ENCODE results near the gene IFNB1. TPM values are rescaled to one million over a fixed set of nuclear protein-coding genes. Genes with fewer than 3 reads are reported as not detected.

IFNB1 gene
- total RNA-seq, 1 experiment from 2014 or later, result not detected

GRCh38 chr9:21102305-21102704 lies 24.6 kb upstream of the IFNB1 start:
- Mint-ChIP-seq H3K9me3 (no peaks in the 10 kb centered on the region), H3K27ac (no peak overlapping the region), H3K4me1 (peaks cover 14% of the 10 kb centered on the region), H3K36me3 (no peaks in the 10 kb centered on the region), H3K4me3 (no peak overlapping the region), H3K27me3 (ENCODE audit: low read depth) (peaks cover 6% of the 10 kb centered on the region; the same call in 1 of the 2 replicates)
- DNase-seq (ENCODE audit: low spot score) (no peak), ATAC-seq (no peak)
- TF ChIP-seq ARID4B (CRISPR knock-in tag; IDR thresholded peaks at IDR 0.05; ENCODE audit: borderline replicate concordance), result no peak
- no peak for TF ChIP-seq ZNF416 (CRISPR knock-in tag; IDR thresholded peaks at IDR 0.05)
- TF ChIP-seq GTF2I (CRISPR knock-in tag; conservative IDR thresholded peaks at IDR 0.05), result no peak
- TF ChIP-seq ATF3 (CRISPR knock-in tag; conservative IDR thresholded peaks at IDR 0.05), result no peak
- no peak for TF ChIP-seq SMAD3 (CRISPR knock-in tag; IDR thresholded peaks at IDR 0.05; ENCODE audit: borderline replicate concordance)
- no peak for TF ChIP-seq IRF1 (CRISPR knock-in tag; IDR thresholded peaks at IDR 0.05)
- ChIA-PET POLR2A (no interaction called here), CTCF (interaction anchor here (1.2 kb wide), 1 partner anchor 9 kb away, joined by 4 read pairs; no protein-coding TSS in a partner anchor)

- POLR2A ChIA-PET, result no interaction called here
- no peaks in the 10 kb centered on the region for H3K4me1 Mint-ChIP-seq
- TF ChIP-seq E2F5 (CRISPR knock-in tag; IDR thresholded peaks at IDR 0.05) (no peak), FOXK1 (CRISPR knock-in tag; IDR thresholded peaks at IDR 0.05) (no peak), CTCF (IDR thresholded peaks at IDR 0.05) (no peak), JAZF1 (CRISPR knock-in tag; IDR thresholded peaks at IDR 0.05) (no peak), ERG (CRISPR knock-in tag; IDR thresholded peaks at IDR 0.05) (no peak), USF2 (CRISPR knock-in tag; IDR thresholded peaks at IDR 0.05) (no peak), MXD4 (CRISPR knock-in tag; IDR thresholded peaks at IDR 0.05; ENCODE audit: borderline replicate concordance) (no peak), ZNF423 (CRISPR knock-in tag; IDR thresholded peaks at IDR 0.05) (no peak), IRF2 (CRISPR knock-in tag; IDR thresholded peaks at IDR 0.05; ENCODE audit: borderline replicate concordance, low read depth) (no peak)
- H3K27ac Mint-ChIP-seq, result no peak overlapping the region
- CTCF ChIA-PET, result no interaction called here
- ATAC-seq, result no peak
- DNase-seq (ENCODE audit: low spot score), result no peak
- no peak overlapping the region for H3K4me3 Mint-ChIP-seq
- H3K27me3 Mint-ChIP-seq (ENCODE audit: low read depth), result peaks cover 1% of the 10 kb centered on the region; the same call in 1 of the 2 replicates
- H3K9me3 Mint-ChIP-seq, result no peaks in the 10 kb centered on the region
- H3K36me3 Mint-ChIP-seq, result no peaks in the 10 kb centered on the region
Measured at GRCh38 chr9:21097817-21098216, 20.1 kb upstream of the IFNB1 start.
